GM13977 (cell line): ENCODE results near the gene IGSF3.
"Not testable (repeated sequence)": the region's sequence is repeated elsewhere in the genome, so short reads cannot be mapped to it uniquely, and the experiment has no call there.

Experiments used
- DNase-seq: peaks from one replicate; pipeline ENCODE4 v3.0.0; 2012; ENCODE audit warnings: low spot score
- CTCF ChIP-seq: IDR thresholded peaks from 2 replicates; pipeline ENCODE4 v1.5.1; 2012; ENCODE audit warnings: mild to moderate bottlenecking, control low read depth; ENCODE audit not compliant: insufficient read depth; ENCODE audit errors: extremely low read depth, missing control alignments
- in situ Hi-C: fragments of 300-500 bp; cut with MboI; formaldehyde crosslinking; loops from one replicate; pipeline ENCODE4 v1.12.0; 2022; ENCODE audit warnings: low sequenced_read_pairs, low pct_unique_long_range_greater_than_20kb, mixed read lengths, inconsistent platforms; ENCODE audit not compliant: unreplicated experiment

The IGSF3 gene

GRCh38 chr1:116569381-116569670, 98.2 kb downstream of the IGSF3 start:
- no peak for TF ChIP-seq CTCF
- no peak for DNase-seq
- in situ Hi-C loops: loop anchor here (25.0 kb wide), 1 partner anchor 493 kb away; the partner anchor contains the start of gene TTF2

GRCh38 chr1:116568662-116569380, 98.7 kb downstream of the IGSF3 start:
- TF ChIP-seq CTCF: no peak
- DNase-seq: no peak
- in situ Hi-C loops: loop anchor here (25.0 kb wide), 1 partner anchor 493 kb away; the partner anchor contains the start of gene TTF2

- TF ChIP-seq CTCF: no peak
- in situ Hi-C loops: loop anchor here (25.0 kb wide), 1 partner anchor 494 kb away; the partner anchor contains the start of gene TTF2
- DNase-seq: peak; percentile 49
These were observed 99.5 kb downstream of the IGSF3 start for GRCh38 chr1:116567790-116568661.

- TF ChIP-seq CTCF: no peak
These were observed 102.3 kb downstream of the IGSF3 start for GRCh38 chr1:116565222-116565621.

GRCh38 chr1:116564426-116564825, 103.1 kb downstream of the IGSF3 start:
- TF ChIP-seq CTCF: no peak
- in situ Hi-C loops: loop anchor here (25.0 kb wide), 1 partner anchor 498 kb away; the partner anchor contains the start of gene TTF2
- no peak for DNase-seq

More at GRCh38 chr1:116565222-116565621, 102.3 kb downstream of the IGSF3 start:
- in situ Hi-C loops: loop anchor here (25.0 kb wide), 1 partner anchor 497 kb away; the partner anchor contains the start of gene TTF2
- DNase-seq: no peak

- in situ Hi-C loops: loop anchor here (25.0 kb wide), 1 partner anchor 500 kb away; the partner anchor contains the start of gene TTF2
- DNase-seq: not testable (repeated sequence)
These were observed 105.1 kb downstream of the IGSF3 start for GRCh38 chr1:116562465-116562864.

- in situ Hi-C loops: loop anchor here (25.0 kb wide), 1 partner anchor 501 kb away; the partner anchor contains the start of gene TTF2
- no peak for TF ChIP-seq CTCF
- DNase-seq: no peak
These were observed 106.0 kb downstream of the IGSF3 start for GRCh38 chr1:116561563-116561962.
